Measurements from ENCODE around the gene CLCN3. TPM values are rescaled to one million over a fixed set of nuclear protein-coding genes. Genes with fewer than 3 reads are reported as not detected.

Gene CLCN3
- total and polyA plus RNA-seq, 2 of the 13 experiments (the other 11 are each of a cell fraction or from before 2014, with no cell fraction given), result 13.6 to 23.7 TPM

DNA sequence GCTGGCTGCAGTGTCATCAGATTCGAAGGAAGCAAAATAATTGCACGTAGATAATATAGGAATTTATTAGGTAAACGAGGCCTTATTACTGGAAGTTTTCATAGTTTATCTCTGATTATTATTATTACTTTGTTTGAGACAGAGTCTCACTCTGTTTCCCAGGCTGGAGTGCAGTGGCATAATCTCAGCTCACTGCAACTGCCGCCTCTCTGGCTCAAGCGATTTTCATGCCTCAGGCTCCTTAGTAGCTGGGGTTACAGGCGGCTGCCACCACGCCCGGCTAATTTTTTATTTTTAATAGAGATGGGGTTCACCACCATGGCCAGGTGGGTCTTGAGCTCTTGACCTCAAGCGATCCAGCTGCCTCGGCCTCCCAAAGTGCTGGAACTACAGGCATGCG, 12.5 kb downstream of the CLCN3 start:
- ATAC-seq (no peak), DNase-seq (ENCODE audit: low spot score) (no peak), FAIRE-seq (no peak)
- H2AFZ ChIP-seq (ENCODE audit: low read length), result no peak overlapping the region
- intact Hi-C loops (cut with micrococcal nuclease; ENCODE audit: unreplicated experiment), result no loop called here
- peaks cover 12% of the 10 kb centered on the region for H3K79me2 ChIP-seq (ENCODE audit: insufficient read depth, low read length)
- no peaks in the 10 kb centered on the region; the same call in 1 of the 2 replicates for H3K4me1 ChIP-seq (ENCODE audit: insufficient read depth, low read length)
- no peaks in the 10 kb centered on the region for H3K27me3 ChIP-seq (ENCODE audit: control insufficient read depth in 1 of 2, insufficient read depth in 2 of 2, low read length in 2 of 2)
- H3K9me3 ChIP-seq (ENCODE audit: low read length), result no peaks in the 10 kb centered on the region
- in situ Hi-C loops (cut with HindIII; ENCODE audit: extremely low pct_ligation_motif_present, low pct_unique_long_range_greater_than_20kb), result no loop called here
- no peak overlapping the region for H3K4me3 ChIP-seq (replicated peaks in 1 of 3; ENCODE audit: insufficient read depth in 1 of 3, low read depth in 2 of 3, low read length in 3 of 3)
- WGBS (ENCODE audit: low lambda C conversion rate), result 98% methylated on average over 11 of the region's 11 CpGs
- H3K27ac ChIP-seq (ENCODE audit: extremely low read length, insufficient read depth, low read length), result no peak overlapping the region
- H3K36me3 ChIP-seq (replicated peaks in 1 of 2; ENCODE audit: control insufficient read depth in 1 of 2, insufficient read depth in 2 of 2, low read length in 2 of 2), result peaks cover 0 to 4% of the 10 kb centered on the region in 2 experiments; a peak in 1 of 5 replicates
- no peaks in the 10 kb centered on the region for H4K20me1 ChIP-seq (ENCODE audit: insufficient read depth, low read length)
- no peak overlapping the region for H3K9ac ChIP-seq (ENCODE audit: insufficient read depth, low read depth, low read length)
- TF ChIP-seq YEATS2 (CRISPR knock-in tag; IDR thresholded peaks at IDR 0.05; ENCODE audit: borderline replicate concordance), result no peak
- TF ChIP-seq KDM6A (CRISPR knock-in tag; IDR thresholded peaks at IDR 0.05; ENCODE audit: low read depth), result no peak
- TF ChIP-seq SIX4 (CRISPR knock-in tag; IDR thresholded peaks at IDR 0.05), result no peak
- TF ChIP-seq REST (IDR thresholded peaks at IDR 0.05; ENCODE audit: borderline replicate concordance in 1 of 2, low read depth in 1 of 2, low read length in 2 of 2), result no peak
- TF ChIP-seq ZKSCAN8 (CRISPR knock-in tag; IDR thresholded peaks at IDR 0.05; ENCODE audit: borderline replicate concordance), result no peak
- TF ChIP-seq ZBTB2 (CRISPR knock-in tag; IDR thresholded peaks at IDR 0.05; ENCODE audit: low read depth), result no peak
- TF ChIP-seq EHMT2 (IDR thresholded peaks at IDR 0.05; ENCODE audit: borderline replicate concordance, low read depth, low read length), result no peak
- BruUV-seq (replicated peaks), result no TSS peak
- H3K4me2 ChIP-seq (ENCODE audit: low read depth, low read length), result no peak overlapping the region
- POLR2A ChIA-PET, result no interaction called here
- CTCF ChIA-PET (ENCODE audit: low intra/inter-chr PET ratio, low total read pairs), result no interaction called here

Data from HepG2 (cell line).